VCaP (cell line): Measurements from ENCODE around the gene PHACTR2.

Source experiments
- H3K27ac ChIP-seq: fragments of 450-650 bp; 2 replicates; pipeline ENCODE4 v1.5.1; 2017
- CTCF ChIP-seq: fragments of 450-650 bp; conservative IDR thresholded peaks from 2 replicates; pipeline ENCODE4 v1.5.1; 2017; ENCODE audit warnings: mild to moderate bottlenecking, moderate library complexity

PHACTR2 gene

GRCh38 chr6:143695969-143696663 is 18.4 kb downstream of the PHACTR2 start:
- no peak overlapping the region for H3K27ac ChIP-seq
- TF ChIP-seq CTCF, result no peak

- H3K27ac ChIP-seq, result no peak overlapping the region
Measured at GRCh38 chr6:143696664-143697000, 18.9 kb downstream of the PHACTR2 start.

GRCh38 chr6:143697076-143697800 is 19.5 kb downstream of the PHACTR2 start:
- TF ChIP-seq CTCF, result no peak
- no peak overlapping the region for H3K27ac ChIP-seq

More at GRCh38 chr6:143696664-143697000, 18.9 kb downstream of the PHACTR2 start:
- TF ChIP-seq CTCF, result no peak

- no peak for TF ChIP-seq CTCF
- H3K27ac ChIP-seq, result no peak overlapping the region
Measured at GRCh38 chr6:143698329-143698728, 20.6 kb downstream of the PHACTR2 start.

DNA sequence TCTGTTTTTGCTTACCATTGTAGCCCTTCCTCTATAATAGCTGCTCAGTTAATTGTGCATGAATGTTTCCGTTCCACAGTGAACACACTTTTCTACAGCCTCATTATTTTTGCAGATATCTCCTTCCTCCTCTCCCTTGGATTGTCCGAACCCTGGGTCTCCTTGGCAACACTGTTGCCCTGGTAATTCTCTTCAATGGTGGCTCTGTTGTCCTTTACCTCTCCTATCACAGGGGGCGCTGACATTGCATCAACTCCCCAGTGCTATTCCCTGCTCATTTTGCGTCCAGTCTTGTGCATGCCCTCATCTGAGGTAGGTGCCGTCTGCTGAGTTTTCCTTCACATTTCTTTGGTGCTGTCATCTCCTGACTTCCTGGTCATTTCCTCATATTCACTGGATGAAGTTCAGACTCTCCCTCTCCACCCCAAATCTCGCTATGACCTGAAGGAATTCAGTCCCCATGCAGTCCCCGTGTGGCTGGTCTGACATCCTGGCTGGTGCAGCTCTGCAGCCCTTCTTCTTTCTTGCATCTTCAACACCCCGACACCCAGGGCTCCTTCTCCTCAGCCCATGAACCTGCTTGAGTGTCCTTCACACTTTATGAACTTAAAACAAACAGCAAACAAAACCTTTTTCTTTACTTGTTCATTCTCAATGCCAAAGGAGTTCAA is 21.1 kb downstream of the PHACTR2 start:
- TF ChIP-seq CTCF, result no peak

DNA sequence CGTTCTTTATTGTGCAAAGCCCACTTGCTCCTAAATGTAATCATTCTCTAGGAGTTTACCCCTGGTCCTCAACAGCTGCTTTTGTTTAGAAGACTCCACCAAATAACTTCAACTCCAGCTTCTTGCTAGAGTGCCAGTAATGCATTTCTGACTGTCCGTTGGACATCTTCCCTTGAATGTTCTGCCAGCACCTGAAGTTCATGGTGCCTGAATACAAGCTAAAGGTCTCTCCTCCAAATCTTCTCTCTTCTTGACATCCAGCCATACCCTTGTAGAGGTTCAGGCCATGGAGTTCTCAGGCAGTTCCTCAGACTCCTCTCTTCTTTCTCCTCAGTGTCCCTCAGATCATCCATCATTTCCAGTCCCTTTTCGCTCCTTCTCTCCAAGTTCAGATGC is 21.7 kb downstream of the PHACTR2 start:
- H3K27ac ChIP-seq, result no peak overlapping the region
- no peak for TF ChIP-seq CTCF

More for the DNA sequence above, 21.1 kb downstream of the PHACTR2 start:
- H3K27ac ChIP-seq, result no peak overlapping the region

GRCh38 chr6:143700684-143701348 is 23.1 kb downstream of the PHACTR2 start:
- no peak for TF ChIP-seq CTCF
- no peak overlapping the region for H3K27ac ChIP-seq
